Measurements from ENCODE around the gene B3GNT3.
A peak's percentile ranks its signal among the peaks of the same experiment; 100 is the strongest.

The B3GNT3 gene

GRCh38 chr19:17794731-17795494, at the start of gene B3GNT3:
Gene B3GNT3 (plus strand): TSS chr19:17795138. CDS start chr19:17807808, 12,670 bp downstream.
- DNase-seq (ENCODE audit: low read depth in 2 of 2): no peak

- DNase-seq (ENCODE audit: low read depth in 2 of 2): peak; percentile 92
Measured at GRCh38 chr19:17747205-17748098, 47.5 kb upstream of the B3GNT3 start.

GRCh38 chr19:17748884-17749638, 45.9 kb upstream of the B3GNT3 start:
- no peak for DNase-seq (ENCODE audit: low read depth in 2 of 2)

- DNase-seq (ENCODE audit: low read depth in 2 of 2): peak in 1 of 2 donors; percentile 26
Measured at GRCh38 chr19:17749912-17750317, 45.0 kb upstream of the B3GNT3 start.

GRCh38 chr19:17751103-17751911, 43.6 kb upstream of the B3GNT3 start, which contains the start of gene FCHO1:
Gene FCHO1 (plus strand): TSS chr19:17751477. CDS start chr19:17755165, 3,688 bp downstream.
- DNase-seq (ENCODE audit: low read depth in 2 of 2): peak; percentile 72 to 82

GRCh38 chr19:17751912-17752273, 43.0 kb upstream of the B3GNT3 start:
- DNase-seq (ENCODE audit: low read depth in 2 of 2): no peak

- DNase-seq (ENCODE audit: low read depth in 2 of 2): no peak
Measured at GRCh38 chr19:17752865-17753639, 41.9 kb upstream of the B3GNT3 start.

GRCh38 chr19:17753976-17754375, 41.0 kb upstream of the B3GNT3 start:
- DNase-seq (ENCODE audit: low read depth in 2 of 2): no peak

- DNase-seq (ENCODE audit: low read depth in 2 of 2): no peak
Measured at GRCh38 chr19:17754634-17755442, 40.1 kb upstream of the B3GNT3 start.

- DNase-seq (ENCODE audit: low read depth in 2 of 2): no peak
Measured at GRCh38 chr19:17755443-17755890, 39.5 kb upstream of the B3GNT3 start.

- no peak for DNase-seq (ENCODE audit: low read depth in 2 of 2)
Measured at GRCh38 chr19:17755977-17756670, 38.8 kb upstream of the B3GNT3 start.

GRCh38 chr19:17757125-17757524, 37.8 kb upstream of the B3GNT3 start:
- DNase-seq (ENCODE audit: low read depth in 2 of 2): no peak

- DNase-seq (ENCODE audit: low read depth in 2 of 2): no peak
Measured at GRCh38 chr19:17758515-17758914, 36.4 kb upstream of the B3GNT3 start.

- no peak for DNase-seq (ENCODE audit: low read depth in 2 of 2)
Measured at GRCh38 chr19:17761148-17761547, 33.8 kb upstream of the B3GNT3 start.

- no peak for DNase-seq (ENCODE audit: low read depth in 2 of 2)
Measured at GRCh38 chr19:17762505-17763229, 32.3 kb upstream of the B3GNT3 start.

- no peak for DNase-seq (ENCODE audit: low read depth in 2 of 2)
Measured at GRCh38 chr19:17764348-17764747, 30.6 kb upstream of the B3GNT3 start.

GRCh38 chr19:17765069-17765618, 29.8 kb upstream of the B3GNT3 start:
- no peak for DNase-seq (ENCODE audit: low read depth in 2 of 2)
